Parathyroid adenoma (tissue), 2 donors: Measurements from ENCODE around the gene CUL9.

ENCODE experiments used
- H2AFZ ChIP-seq: fragments of 300-600 bp; sonication (generic); one replicate; pipeline ENCODE4 v1.7.0; 2017; ENCODE audit warnings: antibody characterized with exemption, mild to moderate bottlenecking
- H3K27ac ChIP-seq: fragments of 300-600 bp; sonication (generic); one replicate; pipeline ENCODE4 v1.7.0; 2017
- H3K27me3 ChIP-seq: fragments of 300-600 bp; sonication (generic); one replicate; pipeline ENCODE4 v1.7.0; 2017; ENCODE audit warnings: low read length; ENCODE audit not compliant: control insufficient read depth, insufficient read depth
- H3K36me3 ChIP-seq: fragments of 300-600 bp; sonication (generic); one replicate; pipeline ENCODE4 v1.7.0; 2017; ENCODE audit warnings: low read length; ENCODE audit not compliant: control insufficient read depth, insufficient read depth
- H3K4me1 ChIP-seq: fragments of 300-600 bp; sonication (generic); one replicate; pipeline ENCODE4 v1.7.0; 2017; ENCODE audit warnings: control low read depth
- H3K4me2 ChIP-seq: fragments of 300-600 bp; sonication (generic); one replicate; pipeline ENCODE4 v1.7.0; 2017; ENCODE audit warnings: low read length
- H3K4me3 ChIP-seq: fragments of 300-600 bp; sonication (generic); one replicate; pipeline ENCODE4 v1.7.0; 2017; ENCODE audit warnings: low read depth, low read length
- H3K79me2 ChIP-seq: fragments of 300-600 bp; sonication (generic); one replicate; pipeline ENCODE4 v1.7.0; 2017; ENCODE audit warnings: control low read depth
- H3K9ac ChIP-seq: fragments of 300-600 bp; sonication (generic); one replicate; pipeline ENCODE4 v1.7.0; 2017; ENCODE audit warnings: mild to moderate bottlenecking
- H3K9me3 ChIP-seq: fragments of 300-600 bp; sonication (generic); one replicate; pipeline ENCODE4 v1.7.0; 2017; ENCODE audit warnings: low read length; ENCODE audit not compliant: control insufficient read depth
- CTCF ChIP-seq: fragments of 300-600 bp; sonication (generic); IDR thresholded peaks from one replicate; pipeline ENCODE4 v1.7.0; 2017; ENCODE audit warnings: antibody characterized with exemption, mild to moderate bottlenecking
- donor health status: primary hyperparathyroidism.

CUL9 gene

GRCh38 chr6:43186706-43187105, 4.7 kb downstream of the CUL9 start:
- Histone ChIP-seq H3K27ac (no peak overlapping the region), H3K4me2 (no peak overlapping the region), H3K9me3 (no peaks in the 10 kb centered on the region), H3K27me3 (no peaks in the 10 kb centered on the region), H2AFZ (no peak overlapping the region), H3K79me2 (no peaks in the 10 kb centered on the region), H3K36me3 (no peaks in the 10 kb centered on the region), H3K9ac (no peak overlapping the region), H3K4me1 (peaks cover 6% of the 10 kb centered on the region), H3K4me3 (no peak overlapping the region)
- no peak for TF ChIP-seq CTCF

GRCh38 chr6:43187821-43188220, 5.8 kb downstream of the CUL9 start:
- H3K9ac ChIP-seq, result no peak overlapping the region
- H3K9me3 ChIP-seq, result no peaks in the 10 kb centered on the region
- H3K27ac ChIP-seq, result no peak overlapping the region
- no peaks in the 10 kb centered on the region for H3K27me3 ChIP-seq
- H3K4me2 ChIP-seq, result no peak overlapping the region
- H3K4me3 ChIP-seq, result no peak overlapping the region
- no peak for TF ChIP-seq CTCF
- H3K36me3 ChIP-seq, result no peaks in the 10 kb centered on the region
- H3K79me2 ChIP-seq, result no peaks in the 10 kb centered on the region
- H3K4me1 ChIP-seq, result peaks cover 2% of the 10 kb centered on the region
- no peak overlapping the region for H2AFZ ChIP-seq

GRCh38 chr6:43188426-43188825, 6.4 kb downstream of the CUL9 start:
- H3K36me3 ChIP-seq, result no peaks in the 10 kb centered on the region

GRCh38 chr6:43189776-43190304, 7.8 kb downstream of the CUL9 start:
- H3K79me2 ChIP-seq, result no peaks in the 10 kb centered on the region
- no peaks in the 10 kb centered on the region for H3K27me3 ChIP-seq
- no peak overlapping the region for H3K4me2 ChIP-seq
- H3K36me3 ChIP-seq, result no peaks in the 10 kb centered on the region
- H3K27ac ChIP-seq, result no peak overlapping the region
- H3K9ac ChIP-seq, result no peak overlapping the region
- H3K4me3 ChIP-seq, result no peak overlapping the region
- H3K9me3 ChIP-seq, result no peaks in the 10 kb centered on the region
- no peak overlapping the region for H2AFZ ChIP-seq
- H3K4me1 ChIP-seq, result no peaks in the 10 kb centered on the region
- no peak for TF ChIP-seq CTCF

More at GRCh38 chr6:43188426-43188825, 6.4 kb downstream of the CUL9 start:
- H3K27ac ChIP-seq, result no peak overlapping the region
- no peak overlapping the region for H2AFZ ChIP-seq
- no peak for TF ChIP-seq CTCF
- no peak overlapping the region for H3K4me2 ChIP-seq
- H3K4me3 ChIP-seq, result no peak overlapping the region
- no peaks in the 10 kb centered on the region for H3K79me2 ChIP-seq
- H3K9ac ChIP-seq, result no peak overlapping the region
- H3K4me1 ChIP-seq, result no peaks in the 10 kb centered on the region
- no peaks in the 10 kb centered on the region for H3K9me3 ChIP-seq
- no peaks in the 10 kb centered on the region for H3K27me3 ChIP-seq

GRCh38 chr6:43192911-43193310, 10.9 kb downstream of the CUL9 start:
- no peaks in the 10 kb centered on the region for H3K79me2 ChIP-seq
- H3K4me3 ChIP-seq, result no peak overlapping the region
- no peaks in the 10 kb centered on the region for H3K27me3 ChIP-seq
- H3K4me2 ChIP-seq, result no peak overlapping the region
- H3K9me3 ChIP-seq, result no peaks in the 10 kb centered on the region
- no peak overlapping the region for H2AFZ ChIP-seq
- no peaks in the 10 kb centered on the region for H3K4me1 ChIP-seq
- no peak overlapping the region for H3K27ac ChIP-seq
- no peak for TF ChIP-seq CTCF
- no peaks in the 10 kb centered on the region for H3K36me3 ChIP-seq
- H3K9ac ChIP-seq, result no peak overlapping the region
